ENCODE results near the gene TERC.

TERC gene

DNA sequence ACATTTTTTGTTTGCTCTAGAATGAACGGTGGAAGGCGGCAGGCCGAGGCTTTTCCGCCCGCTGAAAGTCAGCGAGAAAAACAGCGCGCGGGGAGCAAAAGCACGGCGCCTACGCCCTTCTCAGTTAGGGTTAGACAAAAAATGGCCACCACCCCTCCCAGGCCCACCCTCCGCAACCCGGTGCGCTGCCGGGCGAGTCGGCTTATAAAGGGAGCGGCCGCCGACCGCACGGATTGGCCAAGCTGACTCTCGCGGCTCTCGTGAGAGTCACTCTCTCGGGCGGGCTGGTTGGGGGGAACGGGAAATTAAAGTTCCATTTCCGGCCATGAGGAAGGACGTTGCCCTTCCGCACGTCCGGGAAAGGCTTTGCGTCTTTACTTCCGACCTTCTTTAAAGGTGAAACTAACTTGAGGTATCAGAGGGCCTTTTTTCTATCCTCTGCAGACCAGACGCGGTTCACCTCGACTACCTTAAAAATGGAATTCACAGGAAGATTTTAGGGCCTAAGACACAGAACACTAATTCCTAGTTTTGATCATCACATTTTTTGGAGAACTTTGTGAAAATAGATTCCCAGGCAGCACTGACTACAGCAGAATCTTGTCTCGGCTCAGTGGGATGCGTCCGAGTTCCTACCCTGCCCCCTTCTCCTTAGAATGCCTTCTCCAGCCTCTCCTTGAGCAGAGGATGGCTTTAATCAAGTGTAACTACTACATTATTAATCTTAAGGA is at the start of gene TERC:
Gene TERC, minus strand, starts transcription at position 179 of the 731 bp plus-strand sequence.
- peak within 1 kb of the TSS; percentile 51 for H3K4me3 ChIP-seq
- peak; percentile 79 to 92 for DNase-seq (ENCODE audit: low spot score in 2 of 2)
- H3K36me3 ChIP-seq (replicated peaks): no peaks in the 10 kb centered on the region
- H3K27me3 ChIP-seq (ENCODE audit: low read depth): no peaks in the 10 kb centered on the region
- no peaks in the 10 kb centered on the region; the same call in none of the 2 replicates for H3K4me1 ChIP-seq
- in situ Hi-C loops (cut with MboI; ENCODE audit: low sequenced_read_pairs): no loop called here
- H3K9me3 ChIP-seq: peaks cover 12% of the 10 kb centered on the region; the same call in 1 of the 2 replicates

DNA sequence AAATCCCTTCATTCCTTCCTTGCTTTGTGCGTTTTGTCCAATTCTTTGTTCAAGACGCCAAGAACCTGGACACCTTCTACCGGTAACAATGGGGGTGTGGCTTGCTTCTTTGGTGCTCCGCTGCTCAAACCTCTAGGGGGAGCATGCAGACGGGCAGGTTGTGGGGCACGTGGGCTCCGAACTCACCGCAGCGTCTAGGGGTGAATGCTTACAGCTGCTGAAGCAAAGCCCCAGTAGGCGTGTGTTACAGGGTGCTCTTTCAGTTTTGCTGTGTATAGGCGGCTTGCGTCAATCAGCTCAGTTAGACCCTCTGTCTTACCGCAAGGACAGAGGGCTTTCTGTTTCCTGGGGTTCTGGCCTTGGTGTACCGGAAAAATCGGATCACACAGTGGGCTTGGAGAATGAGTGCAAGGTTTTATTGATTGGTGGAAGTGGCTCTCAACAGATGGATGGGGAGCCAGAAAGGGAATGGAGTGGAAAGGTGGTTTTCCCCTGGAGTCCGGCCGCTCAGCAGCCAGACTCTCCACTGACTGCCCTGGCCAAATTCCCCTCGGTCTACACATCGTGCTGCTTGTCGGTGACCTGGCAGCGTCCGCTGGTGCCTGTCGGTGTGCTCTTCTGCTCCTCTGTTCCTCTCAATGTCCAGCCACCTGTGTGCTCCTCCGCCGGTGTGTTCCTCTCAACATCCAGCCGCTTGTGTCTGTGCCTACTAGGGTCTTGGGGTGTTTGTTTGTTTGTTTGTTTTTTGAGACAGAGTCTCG is 49.1 kb upstream of the TERC start:
- H3K36me3 ChIP-seq (replicated peaks): no peaks in the 10 kb centered on the region
- H3K4me3 ChIP-seq: peak overlapping the region; percentile 51
- in situ Hi-C loops (cut with MboI; ENCODE audit: low sequenced_read_pairs): no loop called here
- peaks cover 3% of the 10 kb centered on the region; the same call in 1 of the 2 replicates for H3K9me3 ChIP-seq
- H3K27me3 ChIP-seq (ENCODE audit: low read depth): no peaks in the 10 kb centered on the region
- H3K4me1 ChIP-seq: peaks cover 24% of the 10 kb centered on the region
- peak; percentile 41 to 86 for DNase-seq (ENCODE audit: low spot score in 2 of 2)

- DNase-seq (ENCODE audit: low spot score in 2 of 2): no peak
- peaks cover 24% of the 10 kb centered on the region for H3K4me1 ChIP-seq
- peaks cover 3% of the 10 kb centered on the region; the same call in 1 of the 2 replicates for H3K9me3 ChIP-seq
- peak overlapping the region; percentile 51 for H3K4me3 ChIP-seq
- H3K36me3 ChIP-seq (replicated peaks): no peaks in the 10 kb centered on the region
- in situ Hi-C loops (cut with MboI; ENCODE audit: low sequenced_read_pairs): no loop called here
- H3K27me3 ChIP-seq (ENCODE audit: low read depth): no peaks in the 10 kb centered on the region
Measured at GRCh38 chr3:169813278-169813677, 48.4 kb upstream of the TERC start.

DNA sequence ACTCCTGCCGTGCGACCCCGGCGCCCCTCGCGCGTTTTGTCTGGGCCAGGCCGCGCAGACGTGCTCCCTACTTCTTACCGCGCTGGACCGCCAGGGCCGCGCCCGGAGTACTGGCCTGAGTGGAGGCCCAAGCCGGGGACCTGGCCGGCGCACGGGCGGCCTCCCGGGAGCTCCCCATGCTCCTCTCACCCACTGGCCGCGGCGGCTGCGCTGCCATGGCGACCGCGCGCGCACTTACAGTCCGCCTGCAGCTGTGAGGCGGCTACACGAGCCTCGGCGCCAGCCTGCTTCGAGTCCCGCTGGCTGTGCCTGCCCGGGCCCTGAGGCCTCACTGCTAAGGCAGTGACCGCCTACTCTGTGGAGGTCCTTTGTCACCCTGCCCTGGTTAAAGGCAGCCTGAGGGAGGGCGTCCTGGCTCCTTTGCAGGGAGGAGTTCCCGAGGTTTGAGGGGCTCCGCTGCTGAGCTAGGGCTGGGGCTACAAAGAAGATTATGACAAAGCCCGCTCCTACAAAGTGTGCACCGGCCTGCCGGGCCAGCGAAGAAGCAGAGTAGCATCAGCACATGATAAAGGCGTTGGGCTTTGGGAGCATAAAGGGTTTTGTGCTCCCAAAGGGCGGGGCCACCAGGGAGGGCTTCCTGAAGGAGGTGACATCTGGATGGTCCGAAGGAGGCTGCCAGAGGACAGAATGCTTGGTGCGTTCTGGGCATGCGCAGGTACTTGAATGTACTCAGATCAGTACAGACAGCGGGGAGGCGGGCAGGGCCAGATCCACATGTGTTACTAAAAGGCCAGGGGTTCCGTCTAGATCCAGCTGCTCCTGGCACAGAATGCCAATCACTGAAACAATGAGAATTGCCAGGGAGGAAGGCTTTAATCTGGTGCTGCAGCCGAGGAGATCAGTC is 47.7 kb upstream of the TERC start, which contains the start of the genes LRRC34 and LRRIQ4:
Gene LRRC34, minus strand, starts transcription at position 573 of the 904 bp plus-strand sequence. Its CDS starts 356 bp downstream, at position 217.
Gene LRRIQ4, plus strand, starts transcription at position 539 of the 904 bp plus-strand sequence. CDS start 9,052 bp downstream, outside the sequence.
- peaks cover 24% of the 10 kb centered on the region for H3K4me1 ChIP-seq
- no peaks in the 10 kb centered on the region for H3K36me3 ChIP-seq (replicated peaks)
- H3K27me3 ChIP-seq (ENCODE audit: low read depth): no peaks in the 10 kb centered on the region
- DNase-seq (ENCODE audit: low spot score in 2 of 2): peak; percentile 85 to 94
- peaks cover 3% of the 10 kb centered on the region; the same call in 1 of the 2 replicates for H3K9me3 ChIP-seq
- peak within 1 kb of the TSS; percentile 51 for H3K4me3 ChIP-seq
- in situ Hi-C loops (cut with MboI; ENCODE audit: low sequenced_read_pairs): no loop called here

GRCh38 chr3:169811631-169812331 is 46.9 kb upstream of the TERC start:
- Histone ChIP-seq H3K4me1 (peaks cover 24% of the 10 kb centered on the region), H3K9me3 (peaks cover 3% of the 10 kb centered on the region; the same call in 1 of the 2 replicates), H3K36me3 (replicated peaks) (0 out of 2 replicates have a peak, but pooled peaks cover 3% of the 10 kb centered on the region), H3K4me3 (peak overlapping the region; percentile 51), H3K27me3 (ENCODE audit: low read depth) (no peaks in the 10 kb centered on the region)
- in situ Hi-C loops (cut with MboI; ENCODE audit: low sequenced_read_pairs): no loop called here
- peak; percentile 57 to 61 for DNase-seq (ENCODE audit: low spot score in 2 of 2)

DNA sequence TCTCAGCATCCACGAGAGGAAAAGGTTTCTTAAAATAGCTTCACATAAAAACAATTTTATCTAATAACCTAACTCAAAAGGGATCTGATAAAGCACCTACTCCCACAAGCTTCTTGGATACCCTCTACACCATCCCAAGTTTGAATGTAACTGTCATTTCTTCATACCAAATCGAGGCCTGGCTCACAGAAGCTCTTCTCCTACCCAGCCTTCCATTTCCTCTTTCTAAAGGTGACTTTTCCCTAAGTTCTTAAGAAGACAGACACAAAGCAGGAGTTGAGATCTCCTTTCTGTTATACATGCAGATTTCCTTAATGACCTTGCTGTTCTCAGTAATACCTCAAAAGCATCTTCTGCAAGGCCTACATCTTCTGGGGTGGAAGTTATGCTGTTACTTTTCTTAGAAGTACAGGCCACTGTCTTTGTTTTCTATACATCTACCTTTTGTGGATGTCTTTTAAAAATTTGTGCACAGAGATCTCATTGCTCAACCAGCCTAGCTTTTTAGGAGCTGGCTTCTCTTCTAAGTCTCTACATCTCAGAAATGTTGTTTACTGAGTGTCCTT is 44.5 kb upstream of the TERC start:
- no peak for DNase-seq (ENCODE audit: low spot score in 2 of 2)
- H3K27me3 ChIP-seq (ENCODE audit: low read depth): no peaks in the 10 kb centered on the region
- no peaks in the 10 kb centered on the region for H3K9me3 ChIP-seq
- H3K4me3 ChIP-seq: no peak overlapping the region
- peaks cover 17% of the 10 kb centered on the region for H3K36me3 ChIP-seq (replicated peaks)
- in situ Hi-C loops (cut with MboI; ENCODE audit: low sequenced_read_pairs): no loop called here
- peaks cover 24% of the 10 kb centered on the region for H3K4me1 ChIP-seq

GRCh38 chr3:169804681-169805080 is 39.8 kb upstream of the TERC start:
- Histone ChIP-seq H3K4me3 (no peak overlapping the region), H3K9me3 (no peaks in the 10 kb centered on the region), H3K36me3 (replicated peaks) (peaks cover 53% of the 10 kb centered on the region), H3K27me3 (ENCODE audit: low read depth) (no peaks in the 10 kb centered on the region), H3K4me1 (no peaks in the 10 kb centered on the region; the same call in none of the 2 replicates)
- in situ Hi-C loops (cut with MboI; ENCODE audit: low sequenced_read_pairs): no loop called here
- DNase-seq (ENCODE audit: low spot score in 2 of 2): no peak

DNA sequence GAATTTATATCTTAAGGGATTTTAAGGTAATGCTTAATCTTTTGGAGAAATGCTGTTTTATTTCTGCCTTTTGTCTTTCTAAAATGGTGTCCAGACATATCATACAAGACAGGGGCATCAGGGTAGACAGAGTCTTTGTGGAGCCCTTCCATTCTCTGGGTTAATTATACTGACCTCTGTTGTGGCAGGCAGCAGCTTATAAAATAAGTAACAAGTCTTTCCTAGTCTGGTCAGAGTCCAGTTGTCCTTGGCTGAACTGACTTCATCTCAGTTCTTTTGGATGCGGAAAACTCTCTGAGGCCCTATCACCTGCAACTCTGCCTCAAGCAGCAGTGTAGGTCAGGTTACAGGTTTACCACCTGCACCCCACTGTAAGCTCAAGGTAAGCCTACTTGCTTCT is 27.5 kb upstream of the TERC start:
- DNase-seq (ENCODE audit: low spot score in 2 of 2): no peak
- Histone ChIP-seq H3K27me3 (ENCODE audit: low read depth) (no peaks in the 10 kb centered on the region), H3K4me1 (no peaks in the 10 kb centered on the region), H3K4me3 (no peak overlapping the region), H3K36me3 (replicated peaks) (peaks cover 23% of the 10 kb centered on the region), H3K9me3 (no peaks in the 10 kb centered on the region)
- in situ Hi-C loops (cut with MboI; ENCODE audit: low sequenced_read_pairs): no loop called here

DNA sequence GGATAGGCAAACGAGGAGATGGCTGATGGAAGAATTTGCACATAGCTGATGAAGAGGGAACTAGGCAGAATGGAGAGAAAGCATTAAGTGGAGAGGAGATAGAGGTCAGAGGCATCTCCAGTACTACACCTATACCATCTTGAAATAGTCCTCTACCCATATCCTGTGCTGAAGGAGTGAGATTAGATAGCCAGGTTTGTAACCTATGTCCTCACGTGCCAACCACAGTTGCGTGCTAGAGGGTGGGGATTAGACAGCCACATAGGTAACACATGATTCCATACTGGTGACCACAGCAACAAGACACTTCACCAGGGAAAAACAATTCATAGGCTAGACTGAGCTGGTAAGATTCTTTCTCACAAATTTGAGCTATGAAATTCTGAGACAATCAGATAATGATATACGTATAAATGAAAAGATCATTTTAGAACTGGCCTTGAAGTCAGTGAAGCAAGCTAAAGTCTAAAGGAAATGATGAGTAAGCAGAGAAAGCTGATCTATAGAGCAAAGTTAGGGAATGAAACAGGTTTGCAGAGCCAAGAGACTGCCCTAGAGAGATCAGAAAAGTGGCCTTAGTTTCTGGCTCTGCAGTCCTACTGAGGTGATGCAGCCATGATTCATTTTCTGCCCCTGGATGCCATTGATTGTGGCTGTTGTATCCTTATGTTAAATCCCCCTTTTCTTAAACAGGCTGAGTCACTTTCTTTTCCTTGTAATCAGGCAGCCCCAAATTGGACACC is 26.0 kb upstream of the TERC start:
- H3K36me3 ChIP-seq (replicated peaks): peaks cover 37% of the 10 kb centered on the region
- DNase-seq (ENCODE audit: low spot score in 2 of 2): no peak
- in situ Hi-C loops (cut with MboI; ENCODE audit: low sequenced_read_pairs): no loop called here
- no peaks in the 10 kb centered on the region for H3K27me3 ChIP-seq (ENCODE audit: low read depth)
- no peaks in the 10 kb centered on the region for H3K4me1 ChIP-seq
- no peak overlapping the region for H3K4me3 ChIP-seq
- H3K9me3 ChIP-seq: no peaks in the 10 kb centered on the region

- in situ Hi-C loops (cut with MboI; ENCODE audit: low sequenced_read_pairs): no loop called here
- Histone ChIP-seq H3K9me3 (no peaks in the 10 kb centered on the region), H3K36me3 (replicated peaks) (peaks cover 43% of the 10 kb centered on the region), H3K4me3 (no peak overlapping the region), H3K4me1 (no peaks in the 10 kb centered on the region), H3K27me3 (ENCODE audit: low read depth) (no peaks in the 10 kb centered on the region)
- no peak for DNase-seq (ENCODE audit: low spot score in 2 of 2)
Measured at GRCh38 chr3:169790219-169790618, 25.4 kb upstream of the TERC start.

DNA sequence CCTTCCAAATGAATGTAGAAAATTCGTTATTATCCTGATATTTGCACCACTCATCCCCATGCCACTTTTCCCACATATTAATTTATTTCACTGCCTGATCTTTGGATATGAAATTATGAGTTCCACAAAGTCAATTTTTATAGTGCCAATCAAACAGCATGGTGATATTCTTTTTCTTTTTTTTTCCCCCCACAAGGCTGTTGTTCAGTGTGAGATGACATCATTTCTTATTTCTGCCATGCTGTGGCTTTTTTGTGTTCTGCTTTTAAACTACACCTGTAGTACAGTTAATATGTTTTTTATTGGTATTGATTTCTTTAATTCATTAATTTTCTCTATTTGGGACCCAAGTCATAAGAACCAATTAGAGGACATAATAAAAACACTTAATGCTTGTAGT is 22.9 kb upstream of the TERC start:
- Histone ChIP-seq H3K36me3 (replicated peaks) (peaks cover 57% of the 10 kb centered on the region), H3K4me1 (no peaks in the 10 kb centered on the region), H3K4me3 (no peak overlapping the region), H3K27me3 (ENCODE audit: low read depth) (no peaks in the 10 kb centered on the region), H3K9me3 (no peaks in the 10 kb centered on the region)
- no peak for DNase-seq (ENCODE audit: low spot score in 2 of 2)
- in situ Hi-C loops (cut with MboI; ENCODE audit: low sequenced_read_pairs): no loop called here

DNA sequence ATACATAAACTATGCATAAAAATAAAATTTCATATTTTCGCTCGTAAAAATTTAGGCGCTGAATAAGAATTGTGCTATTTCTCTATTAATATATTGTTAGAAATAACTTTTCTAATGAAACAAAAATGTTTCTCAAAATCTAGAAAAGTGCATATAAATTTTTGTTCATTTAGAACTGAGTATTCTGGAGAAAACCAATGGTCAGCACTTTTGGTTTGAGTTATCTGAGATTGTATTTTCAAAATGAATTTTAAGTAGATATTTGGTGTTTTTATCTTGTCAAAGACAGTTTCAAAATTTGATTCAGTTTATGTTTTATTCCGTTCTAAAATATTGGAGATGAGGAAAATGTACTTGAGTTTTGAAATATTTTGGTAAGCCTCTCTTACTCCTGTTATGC is 22.3 kb upstream of the TERC start:
- Histone ChIP-seq H3K9me3 (no peaks in the 10 kb centered on the region), H3K4me1 (no peaks in the 10 kb centered on the region), H3K4me3 (no peak overlapping the region), H3K36me3 (replicated peaks) (peaks cover 63% of the 10 kb centered on the region), H3K27me3 (ENCODE audit: low read depth) (no peaks in the 10 kb centered on the region)
- in situ Hi-C loops (cut with MboI; ENCODE audit: low sequenced_read_pairs): no loop called here
- no peak for DNase-seq (ENCODE audit: low spot score in 2 of 2)

Measured in HAP-1 (cell line).